GM19328 (cell line): ENCODE data around the gene CS.
"Not testable (repeated sequence)": the region's sequence is repeated elsewhere in the genome, so short reads cannot be mapped to it uniquely, and the experiment has no call there.

Experiments used
- ATAC-seq: cut with Tn5 transposase; IDR thresholded peaks from one replicate; pipeline ENCODE4 v1.9.1; 2021; ENCODE audit warnings: mild to moderate bottlenecking, moderate library complexity; ENCODE audit not compliant: unreplicated experiment

The CS gene

DNA sequence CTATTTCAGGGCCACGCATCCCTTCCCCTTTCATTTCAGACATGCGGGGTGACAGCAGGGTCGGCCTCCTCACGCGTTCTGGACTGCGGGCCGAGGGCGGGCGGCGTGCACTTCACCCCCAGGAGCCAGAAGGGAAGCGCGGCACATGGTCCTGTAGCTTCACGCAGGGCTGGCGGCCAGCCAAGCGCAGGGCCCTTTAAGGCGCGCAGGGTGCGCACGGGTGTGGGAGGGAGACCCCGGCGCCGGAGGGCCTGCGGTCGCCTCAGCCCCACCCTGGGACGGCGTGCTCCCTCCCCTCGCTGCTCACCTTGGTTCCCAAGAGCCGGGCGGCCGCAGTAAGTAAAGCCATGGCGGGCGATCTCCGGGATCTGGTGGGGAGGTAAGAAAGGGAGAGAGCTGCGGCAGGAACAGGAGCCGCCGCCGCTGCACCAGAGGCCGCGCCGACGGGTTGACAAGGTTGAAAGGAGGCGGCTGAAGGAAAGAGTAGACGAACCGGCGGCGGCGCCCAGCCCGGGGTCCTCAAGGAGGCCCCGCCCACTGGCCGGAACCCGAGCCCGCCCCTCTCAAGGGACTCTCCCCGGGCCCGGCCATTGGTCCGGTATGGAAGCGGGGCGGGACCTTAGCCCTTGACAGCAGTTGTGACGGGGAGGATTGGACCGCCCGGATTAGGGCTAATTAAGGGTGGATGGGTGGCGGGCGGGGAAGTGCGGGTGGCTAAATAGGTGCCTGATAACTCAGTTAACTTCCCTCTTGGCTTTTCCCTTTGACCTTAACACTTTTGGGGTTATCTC lies at the start of gene CS:
Gene CS, minus strand, starts transcription at position 478 of the 791 bp plus-strand sequence. Its CDS starts 129 bp downstream, at position 349.
- ATAC-seq = peak; percentile 96

DNA sequence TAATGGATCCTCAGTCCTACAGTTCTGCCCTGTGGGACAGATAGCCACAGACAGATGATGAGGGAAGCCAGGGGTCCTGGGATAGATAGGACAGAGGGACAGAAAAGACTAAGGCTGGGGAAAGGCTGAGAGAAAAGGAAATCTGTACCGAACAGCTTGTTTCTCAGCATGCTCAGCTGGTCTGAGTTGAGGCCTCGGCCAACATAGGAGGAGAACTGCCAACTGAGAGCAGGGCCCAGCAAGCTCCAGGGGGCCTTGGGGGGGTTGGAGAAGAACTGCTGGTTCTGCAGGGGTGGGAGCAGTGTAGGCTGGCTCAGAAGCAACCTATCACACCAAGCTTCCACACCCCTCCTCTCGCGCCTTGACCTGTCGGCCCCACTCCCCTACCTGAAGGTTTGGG lies 48.6 kb upstream of the CS start:
- no peak for ATAC-seq

DNA sequence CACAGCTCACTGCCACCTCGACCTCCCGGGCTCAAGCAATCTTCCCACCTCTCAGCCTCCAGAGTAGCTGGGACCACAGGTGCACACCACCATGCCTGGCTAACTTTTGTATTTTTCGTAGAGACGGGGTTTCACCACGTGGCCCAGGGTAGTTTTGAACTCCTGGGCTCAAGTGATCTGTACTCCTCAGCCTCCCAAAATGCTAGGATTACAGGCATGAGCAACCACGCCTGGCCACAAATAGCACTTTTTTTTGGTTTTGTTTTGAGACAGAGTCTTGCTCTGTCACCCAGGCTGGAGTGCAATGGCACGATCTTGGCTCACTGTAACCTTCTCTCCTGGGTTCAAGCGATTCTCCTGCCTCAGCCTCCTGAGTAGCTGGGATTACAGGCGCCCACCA lies 47.1 kb upstream of the CS start:
- not testable (repeated sequence) for ATAC-seq

DNA sequence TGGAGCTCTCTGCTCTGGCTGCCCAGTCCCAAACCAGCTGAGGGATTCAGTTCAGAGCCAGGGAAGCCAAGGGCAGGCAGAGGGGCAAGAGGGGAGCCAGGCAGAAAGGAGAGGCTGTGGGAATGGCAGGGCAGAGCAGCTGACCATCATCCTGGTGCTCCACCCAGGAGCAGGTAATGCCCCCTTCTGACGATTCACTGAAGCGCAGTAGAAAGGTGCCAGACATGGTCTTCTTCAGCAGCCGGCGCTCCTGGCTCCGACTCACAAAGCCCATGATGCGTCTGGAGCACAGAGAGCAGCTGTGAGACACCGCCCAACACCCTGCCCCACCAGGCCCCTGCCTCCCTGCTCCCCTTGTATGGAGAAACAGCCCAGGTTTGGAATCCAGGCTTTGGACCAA lies 46.5 kb upstream of the CS start:
- no peak for ATAC-seq

DNA sequence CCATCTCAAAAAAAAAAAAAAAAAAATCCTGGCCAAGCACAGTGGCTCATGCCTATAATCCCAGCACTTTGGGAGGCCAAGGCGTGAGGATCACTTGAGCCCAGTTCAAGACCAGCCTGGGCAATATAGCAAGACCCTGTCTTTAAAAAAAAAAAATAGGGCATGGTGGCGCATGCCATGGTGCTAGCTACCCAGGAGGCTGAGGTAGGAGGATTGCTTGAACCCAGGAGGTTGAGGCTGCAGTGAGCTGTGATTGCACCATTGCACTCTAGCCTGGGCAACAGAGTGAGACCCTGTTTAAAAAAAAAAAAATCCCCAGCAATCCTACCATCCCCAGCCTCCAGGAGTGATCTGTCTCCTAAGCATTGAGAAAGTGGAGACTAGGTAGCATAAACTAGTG lies 42.2 kb upstream of the CS start:
- not testable (repeated sequence) for ATAC-seq

DNA sequence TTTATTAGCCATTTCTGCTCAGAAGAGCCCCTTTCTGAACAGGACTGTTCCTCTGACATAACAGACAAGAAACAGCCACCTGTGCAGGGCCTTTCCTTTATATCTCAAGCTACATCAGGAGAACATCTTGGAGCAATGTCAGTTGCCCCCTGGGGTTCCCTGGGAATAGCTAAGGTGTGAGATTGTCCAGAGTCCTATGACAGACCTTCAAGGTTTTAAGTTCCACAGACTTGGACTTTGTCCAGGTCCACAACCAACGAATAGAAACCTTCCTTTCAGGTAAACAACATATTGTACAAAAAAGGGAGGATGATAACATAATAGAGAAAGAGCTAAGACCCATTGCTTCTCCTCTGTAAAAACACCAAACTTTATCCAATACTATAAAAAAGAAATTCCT lies 41.5 kb upstream of the CS start:
- no peak for ATAC-seq

- no peak for ATAC-seq
Observed at GRCh38 chr12:56339158-56339422, 39.0 kb upstream of the CS start.

- ATAC-seq = no peak
Observed at GRCh38 chr12:56338308-56339157, 38.4 kb upstream of the CS start, which contains the start of gene IL23A. Gene IL23A, plus strand, starts transcription at chr12:56338884. Its CDS starts 161 bp downstream, at chr12:56339045.

DNA sequence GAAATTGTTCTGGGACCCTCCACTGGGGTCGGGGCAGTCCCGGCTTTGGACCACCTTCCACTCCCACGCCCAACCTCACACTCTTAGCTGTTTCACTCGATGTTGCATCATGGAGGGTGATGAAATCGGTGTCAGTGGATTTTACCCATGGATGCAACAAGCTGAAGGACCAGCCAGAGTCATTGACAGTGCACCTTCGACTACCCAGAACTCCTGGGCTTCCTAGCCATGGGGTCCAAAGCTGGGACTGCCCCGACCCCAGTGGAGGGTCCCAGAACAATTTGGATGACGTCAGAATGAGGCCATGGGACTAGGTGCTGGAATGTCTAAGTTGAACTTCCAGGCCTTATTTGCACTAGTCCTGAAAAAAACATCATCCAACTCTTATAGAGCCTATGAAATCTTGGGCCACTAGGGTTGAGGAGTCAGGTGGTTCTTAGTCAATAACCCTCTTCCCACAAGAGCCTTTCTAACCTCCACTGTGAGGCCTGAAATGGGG lies 37.7 kb upstream of the CS start:
- ATAC-seq = no peak

DNA sequence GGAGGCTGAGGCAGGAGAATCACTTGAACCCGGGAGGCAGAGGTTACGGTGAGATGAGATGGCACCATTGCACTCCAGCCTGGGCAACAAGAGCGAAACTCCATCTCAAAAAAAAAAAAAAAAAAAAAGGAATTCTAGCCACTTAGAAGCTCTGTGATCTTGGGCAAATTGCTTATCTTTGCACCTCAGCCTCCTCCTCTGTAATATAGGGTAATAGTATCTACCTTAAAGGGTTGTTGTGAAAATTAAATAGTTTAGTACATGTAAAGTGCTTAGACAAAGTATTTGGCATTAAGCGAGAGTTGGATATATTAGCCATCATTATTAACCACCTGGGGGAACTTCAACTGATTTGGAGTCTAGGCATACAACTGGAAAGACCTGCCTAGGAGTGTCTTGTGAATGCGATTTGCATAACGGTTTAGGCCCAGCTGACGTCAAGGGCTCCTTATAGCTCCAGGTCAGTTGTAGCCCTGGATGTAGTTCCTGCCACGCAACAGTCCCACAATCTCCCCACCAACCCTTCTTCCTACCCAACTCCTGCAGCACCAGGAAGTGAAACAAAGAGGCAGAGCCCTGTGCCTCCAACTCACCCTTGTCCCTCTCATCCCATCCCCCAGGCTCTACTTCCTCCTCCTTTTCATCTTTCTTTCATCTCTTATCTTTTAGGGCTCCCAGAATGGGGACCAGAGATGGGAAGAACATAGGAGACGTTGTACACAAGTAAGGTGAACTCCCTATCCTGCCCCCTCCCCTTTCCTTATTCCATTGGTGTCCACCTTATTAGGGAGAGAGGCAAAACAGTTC lies 36.4 kb upstream of the CS start:
- no peak for ATAC-seq

- ATAC-seq = not testable (repeated sequence)
Observed at GRCh38 chr12:56335527-56335926, 35.4 kb upstream of the CS start.

DNA sequence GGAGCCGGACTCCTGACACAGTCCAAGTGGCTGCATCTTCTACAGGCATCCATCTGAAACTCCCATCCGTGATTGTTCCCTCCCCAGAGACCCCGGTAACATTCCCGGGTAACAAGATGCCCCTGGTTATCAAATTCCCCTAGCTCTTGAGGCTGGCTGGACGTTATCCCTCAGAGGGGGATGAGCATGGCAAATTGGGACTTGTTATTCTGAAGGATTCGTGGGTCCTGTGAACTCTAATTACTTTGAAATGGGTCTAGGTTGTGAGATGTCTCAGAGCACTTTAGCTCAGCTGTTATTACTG lies 34.3 kb upstream of the CS start:
- ATAC-seq = no peak

GRCh38 chr12:56333679-56334489 lies 33.8 kb upstream of the CS start, which contains the start of gene PAN2:
Gene PAN2, minus strand, starts transcription at chr12:56334000. Its CDS starts 906 bp downstream, at chr12:56333094.
- ATAC-seq = peak; percentile 93

GRCh38 chr12:56333197-56333678 lies 33.1 kb upstream of the CS start:
- ATAC-seq = no peak

GRCh38 chr12:56332512-56333196 lies 32.5 kb upstream of the CS start:
- no peak for ATAC-seq

- no peak for ATAC-seq
Observed at GRCh38 chr12:56330936-56331490, 30.9 kb upstream of the CS start.

DNA sequence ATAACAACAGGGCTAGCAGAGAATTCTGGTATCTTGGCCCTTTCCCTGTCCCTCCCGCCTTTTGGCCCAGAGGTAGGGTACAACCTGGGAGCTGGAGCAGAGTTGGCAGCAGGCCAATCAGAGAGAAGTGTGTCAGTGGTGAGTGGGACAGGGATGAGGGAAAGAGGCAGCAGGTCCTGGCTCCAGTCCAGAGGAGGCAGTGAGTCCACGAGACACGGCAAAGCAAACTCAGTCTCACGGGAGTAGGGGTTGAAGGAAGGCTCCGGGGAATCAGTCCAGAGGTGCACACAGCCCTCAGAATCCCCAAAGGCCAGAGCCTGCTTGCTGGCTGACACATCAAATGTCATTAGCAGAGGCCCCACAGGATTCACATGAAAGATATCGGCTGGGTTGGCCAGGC lies 26.4 kb upstream of the CS start:
- ATAC-seq = no peak

DNA sequence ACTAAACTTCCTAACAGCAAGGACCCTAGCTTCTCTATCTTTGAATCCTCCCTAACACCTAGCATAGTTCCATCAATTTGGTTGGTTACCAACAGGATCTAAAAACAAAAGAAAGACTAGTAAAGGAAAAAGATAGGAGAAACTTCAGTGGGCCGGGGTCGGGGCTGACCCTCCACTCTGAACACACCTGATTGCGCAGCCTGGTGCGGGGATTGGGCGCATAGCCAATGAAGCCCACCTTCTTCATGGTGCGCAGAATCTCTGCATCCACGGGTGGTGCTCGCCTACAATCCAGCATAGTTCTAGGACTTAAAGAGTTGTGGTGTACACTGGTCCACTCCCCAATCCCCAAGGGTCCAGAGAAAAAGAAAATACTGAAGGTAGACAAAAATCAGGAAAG lies 26.0 kb upstream of the CS start:
- no peak for ATAC-seq

- no peak for ATAC-seq
Observed at GRCh38 chr12:56324206-56324605, 24.1 kb upstream of the CS start.
